Peyer's patch (tissue), 4 donors: ENCODE results near the gene TPM4. TPM values are rescaled to one million over a fixed set of nuclear protein-coding genes. Genes with fewer than 3 reads are reported as not detected.
A peak's percentile ranks its signal among the peaks of the same experiment; 100 is the strongest.

ENCODE experiments used
- DNase-seq, 3 donors: peaks; one replicate each; pipeline ENCODE4 v3.0.0-alpha.2; 2017 to 2019
- H3K27ac ChIP-seq, 4 donors: fragments of 200-600 bp; sonication (generic); one replicate each; pipeline ENCODE4 v1.5.1; 2016 to 2019
- H3K27me3 ChIP-seq, 2 donors: fragments of 200-600 bp; sonication (generic); one replicate each; pipeline ENCODE4 v1.5.1; 2019
- H3K36me3 ChIP-seq, 3 donors: fragments of 200-600 bp; sonication (generic); one replicate each; pipeline ENCODE4 v1.5.1; 2016 to 2019
- H3K4me1 ChIP-seq, 4 donors: fragments of 200-600 bp; sonication (generic); one replicate each; pipeline ENCODE4 v1.5.1; 2016 to 2019
- H3K4me3 ChIP-seq, 4 donors: fragments of 200-600 bp; sonication (generic); 1 replicate in 3 of 4; 2 replicates in 1 of 4; pipeline ENCODE4 v1.5.1; 2016 to 2019; ENCODE audit warnings: mild to moderate bottlenecking in 1 of 4
- H3K9me3 ChIP-seq, 4 donors: fragments of 200-600 bp; sonication (generic); one replicate each; pipeline ENCODE4 v1.5.1; 2016 to 2019; ENCODE audit warnings: mild to moderate bottlenecking in 1 of 4
- POLR2A ChIP-seq, 2 donors: fragments of 450-650 bp; IDR thresholded peaks; one replicate each; pipeline ENCODE4 v1.5.1; 2017; ENCODE audit warnings: antibody characterized with exemption in 2 of 2, mild to moderate bottlenecking in 2 of 2, moderate library complexity in 2 of 2
- total RNA-seq, 4 donors: library from RNA; depleted of rRNA; stranded (reverse); fragments of >200 nt; gene quantifications; one replicate each; pipeline ENCODE4 v1.1.0, GENCODE V29; 2016
- TF ChIP-seq, protein P1 (sequence below), 6 experiments: fragments of 450-650 bp in 4 of 6; fragments of 200-600 bp in 2 of 6; sonication (generic) in 1 of 6; IDR thresholded peaks; one replicate each; pipeline ENCODE4 v1.5.1; 2017 to 2019; ENCODE audit warnings: antibody characterized with exemption in 6 of 6, mild to moderate bottlenecking in 3 of 6, moderate library complexity in 1 of 6

The TPM4 gene
- total RNA-seq, 4 donors from 2014 or later = 125 to 423 (median 139) TPM

DNA sequence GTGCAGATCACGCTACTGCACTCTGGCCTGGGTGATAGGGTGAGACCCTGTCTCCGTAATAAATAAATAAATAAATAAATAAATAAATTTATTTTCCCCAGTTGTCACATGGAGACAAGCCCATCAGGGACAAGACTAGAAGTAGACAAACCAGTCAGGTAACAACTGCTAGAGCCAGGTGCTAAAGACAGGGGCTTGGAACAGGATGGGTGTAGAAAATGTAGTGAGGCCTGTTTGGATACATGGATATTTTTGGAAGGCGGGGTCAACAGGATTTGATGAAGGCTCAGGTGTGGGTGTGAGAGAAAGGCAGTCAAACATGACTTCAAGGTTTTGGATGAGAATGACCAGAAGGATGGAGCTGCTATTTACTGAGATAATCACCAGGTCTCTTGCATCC, 27.7 kb upstream of the TPM4 start:
- Histone ChIP-seq H3K9me3 (no peaks in the 10 kb centered on the region), H3K4me3 (no peak overlapping the region), H3K27me3 (no peaks in the 10 kb centered on the region), H3K4me1 (no peaks in the 10 kb centered on the region), H3K36me3 (no peaks in the 10 kb centered on the region), H3K27ac (no peak overlapping the region)
- no peak for DNase-seq
- no peak for TF ChIP-seq POLR2A (IDR thresholded peaks at IDR 0.05)
- TF ChIP-seq, protein P1, sequence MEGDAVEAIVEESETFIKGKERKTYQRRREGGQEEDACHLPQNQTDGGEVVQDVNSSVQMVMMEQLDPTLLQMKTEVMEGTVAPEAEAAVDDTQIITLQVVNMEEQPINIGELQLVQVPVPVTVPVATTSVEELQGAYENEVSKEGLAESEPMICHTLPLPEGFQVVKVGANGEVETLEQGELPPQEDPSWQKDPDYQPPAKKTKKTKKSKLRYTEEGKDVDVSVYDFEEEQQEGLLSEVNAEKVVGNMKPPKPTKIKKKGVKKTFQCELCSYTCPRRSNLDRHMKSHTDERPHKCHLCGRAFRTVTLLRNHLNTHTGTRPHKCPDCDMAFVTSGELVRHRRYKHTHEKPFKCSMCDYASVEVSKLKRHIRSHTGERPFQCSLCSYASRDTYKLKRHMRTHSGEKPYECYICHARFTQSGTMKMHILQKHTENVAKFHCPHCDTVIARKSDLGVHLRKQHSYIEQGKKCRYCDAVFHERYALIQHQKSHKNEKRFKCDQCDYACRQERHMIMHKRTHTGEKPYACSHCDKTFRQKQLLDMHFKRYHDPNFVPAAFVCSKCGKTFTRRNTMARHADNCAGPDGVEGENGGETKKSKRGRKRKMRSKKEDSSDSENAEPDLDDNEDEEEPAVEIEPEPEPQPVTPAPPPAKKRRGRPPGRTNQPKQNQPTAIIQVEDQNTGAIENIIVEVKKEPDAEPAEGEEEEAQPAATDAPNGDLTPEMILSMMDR (IDR thresholded peaks at IDR 0.05) = no peak

DNA sequence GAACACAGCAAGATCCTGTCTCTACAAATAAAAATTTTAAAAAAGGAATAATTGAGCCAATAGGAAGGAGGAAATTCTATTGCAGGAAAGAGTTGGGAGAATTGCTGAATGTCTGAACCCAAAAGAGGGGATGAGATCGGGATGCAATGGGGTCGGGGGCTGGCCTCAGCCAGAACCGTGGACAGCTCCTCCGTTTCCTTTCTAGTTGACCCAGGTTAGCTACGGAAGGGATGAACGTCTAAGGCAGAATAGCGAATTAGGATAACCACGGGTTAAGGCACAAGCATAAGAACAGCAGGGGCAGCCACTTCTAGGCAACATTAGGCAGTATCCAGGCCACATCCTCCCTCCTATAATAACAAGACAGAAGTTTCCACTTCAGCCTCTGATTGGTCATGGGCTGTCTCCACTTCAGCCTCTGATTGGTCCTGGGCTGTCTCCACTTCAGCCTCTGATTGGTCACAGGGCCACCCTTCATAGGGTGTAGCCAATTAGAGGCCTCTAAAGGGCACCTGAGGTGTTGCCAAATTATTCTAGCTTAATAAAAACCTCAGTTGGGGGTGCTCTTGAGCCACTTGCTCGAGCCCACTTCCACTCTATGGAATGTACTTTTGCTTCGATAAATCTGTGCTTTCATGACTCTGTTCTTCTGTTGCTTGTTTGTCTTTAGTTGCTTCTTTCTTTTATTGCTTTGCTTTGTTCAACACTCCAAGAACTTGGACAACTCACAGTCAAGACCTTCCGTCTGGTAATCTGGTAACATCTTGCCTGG, 24.9 kb upstream of the TPM4 start:
- Histone ChIP-seq H3K4me3 (no peak overlapping the region), H3K27ac (no peak overlapping the region), H3K27me3 (no peaks in the 10 kb centered on the region), H3K36me3 (no peaks in the 10 kb centered on the region), H3K9me3 (no peaks in the 10 kb centered on the region), H3K4me1 (no peaks in the 10 kb centered on the region)
- peak in 1 of 3 donors; percentile 45 for DNase-seq
- no peak for TF ChIP-seq POLR2A (IDR thresholded peaks at IDR 0.05)
- TF ChIP-seq, protein P1 (IDR thresholded peaks at IDR 0.05) = no peak

DNA sequence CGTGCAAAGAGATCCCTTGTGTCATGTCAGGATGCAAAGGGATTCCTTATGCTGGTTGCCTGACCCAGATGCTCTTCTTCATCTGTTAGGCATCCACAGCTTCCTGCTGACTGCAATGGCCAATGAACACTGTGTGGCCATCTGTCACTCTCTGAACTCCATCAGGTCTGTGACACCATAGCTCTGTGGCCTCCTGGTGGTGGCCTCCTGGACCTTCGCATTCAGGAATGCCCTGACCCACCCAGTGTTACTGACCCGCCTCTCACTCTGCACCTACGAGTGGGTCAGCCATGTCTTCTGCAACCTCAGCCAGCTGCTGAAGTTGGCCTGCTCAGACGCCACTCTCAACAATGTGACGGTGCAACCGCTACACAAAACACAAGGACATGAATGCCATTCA, 23.9 kb upstream of the TPM4 start:
- no peaks in the 10 kb centered on the region for H3K4me1 ChIP-seq
- DNase-seq = no peak
- no peaks in the 10 kb centered on the region for H3K27me3 ChIP-seq
- H3K9me3 ChIP-seq = no peaks in the 10 kb centered on the region
- H3K4me3 ChIP-seq = no peak overlapping the region
- H3K36me3 ChIP-seq = no peaks in the 10 kb centered on the region
- TF ChIP-seq, protein P1 (IDR thresholded peaks at IDR 0.05) = no peak
- no peak for TF ChIP-seq POLR2A (IDR thresholded peaks at IDR 0.05)
- H3K27ac ChIP-seq = no peak overlapping the region

DNA sequence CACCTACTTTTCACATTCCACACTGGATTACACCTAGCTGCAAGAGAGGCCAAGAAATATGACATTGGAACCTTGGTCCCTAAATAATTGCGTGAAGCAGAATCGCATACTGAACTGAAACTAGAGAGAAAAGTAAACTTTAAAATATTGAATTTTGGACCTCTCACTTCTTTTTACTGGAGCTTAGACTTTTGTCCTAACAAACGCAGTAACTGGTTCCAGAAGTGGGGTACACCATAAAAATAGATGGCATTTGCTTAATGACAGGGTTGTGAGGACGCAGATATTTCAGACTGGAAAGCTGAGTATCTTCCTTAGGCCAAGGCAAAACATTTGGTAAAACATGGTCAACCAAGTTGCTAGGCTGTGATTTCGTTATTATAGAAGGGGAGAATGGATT, 19.2 kb upstream of the TPM4 start:
- TF ChIP-seq, protein P1 (IDR thresholded peaks at IDR 0.05) = no peak
- no peak for TF ChIP-seq POLR2A (IDR thresholded peaks at IDR 0.05)
- no peaks in the 10 kb centered on the region for H3K27me3 ChIP-seq
- H3K36me3 ChIP-seq = no peaks in the 10 kb centered on the region
- H3K4me3 ChIP-seq = no peak overlapping the region
- no peaks in the 10 kb centered on the region for H3K4me1 ChIP-seq
- no peak for DNase-seq
- H3K27ac ChIP-seq = no peak overlapping the region
- H3K9me3 ChIP-seq = no peaks in the 10 kb centered on the region

DNA sequence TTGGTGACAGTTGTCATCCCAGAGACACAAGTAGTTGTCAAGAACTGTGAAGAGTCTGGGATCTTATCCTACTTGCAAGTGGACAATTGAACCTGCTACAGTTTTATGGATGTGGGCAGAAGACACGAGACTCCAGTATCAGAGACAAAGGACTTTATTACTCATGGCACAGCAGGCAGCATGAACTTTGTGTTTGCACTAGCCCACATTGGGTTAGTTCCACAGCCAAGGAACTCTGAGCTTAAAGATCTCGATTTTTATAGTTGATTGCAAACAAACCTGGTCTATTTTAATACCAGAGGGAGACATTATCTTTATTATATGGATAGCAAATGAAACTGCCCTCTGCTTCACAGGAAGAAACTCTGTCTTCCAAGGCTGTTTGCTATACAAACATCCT, 16.0 kb upstream of the TPM4 start:
- no peaks in the 10 kb centered on the region for H3K4me1 ChIP-seq
- H3K27ac ChIP-seq = no peak overlapping the region
- H3K4me3 ChIP-seq = no peak overlapping the region
- no peaks in the 10 kb centered on the region for H3K27me3 ChIP-seq
- no peak for TF ChIP-seq POLR2A (IDR thresholded peaks at IDR 0.05)
- TF ChIP-seq, protein P1 (IDR thresholded peaks at IDR 0.05) = no peak
- H3K36me3 ChIP-seq = no peaks in the 10 kb centered on the region
- no peak for DNase-seq
- H3K9me3 ChIP-seq = no peaks in the 10 kb centered on the region
